Activated T-cell treated with anti-CD3 and anti-CD28 coated beads for 24 hours (primary cell): Measurements from ENCODE around the gene KRT74.

Source experiments
- DNase-seq: peaks from one replicate; pipeline ENCODE4 v3.0.0-alpha.2; 2020; ENCODE audit warnings: low read depth

KRT74 gene

GRCh38 chr12:52537101-52537500, 36.5 kb downstream of the KRT74 start:
- no peak for DNase-seq

GRCh38 chr12:52535574-52535973, 38.1 kb downstream of the KRT74 start:
- DNase-seq, result no peak

- DNase-seq, result no peak
Observed at GRCh38 chr12:52534482-52534881, 39.2 kb downstream of the KRT74 start.

GRCh38 chr12:52533686-52534470, 39.8 kb downstream of the KRT74 start:
- DNase-seq, result no peak

GRCh38 chr12:52532636-52533035, 41.0 kb downstream of the KRT74 start:
- no peak for DNase-seq

- DNase-seq, result no peak
Observed at GRCh38 chr12:52531566-52532300, 41.9 kb downstream of the KRT74 start.

GRCh38 chr12:52530905-52531304, 42.7 kb downstream of the KRT74 start:
- DNase-seq, result no peak

- DNase-seq, result no peak
Observed at GRCh38 chr12:52530366-52530765, 43.3 kb downstream of the KRT74 start.

GRCh38 chr12:52529846-52530245, 43.8 kb downstream of the KRT74 start:
- DNase-seq, result no peak

- DNase-seq, result no peak
Observed at GRCh38 chr12:52529417-52529816, 44.2 kb downstream of the KRT74 start.

- DNase-seq, result no peak
Observed at GRCh38 chr12:52528641-52529143, 45.0 kb downstream of the KRT74 start.

GRCh38 chr12:52527121-52527800, 46.4 kb downstream of the KRT74 start:
- DNase-seq, result no peak

- DNase-seq, result no peak
Observed at GRCh38 chr12:52526511-52526951, 47.1 kb downstream of the KRT74 start.

GRCh38 chr12:52525661-52526499, 47.8 kb downstream of the KRT74 start:
- no peak for DNase-seq

- DNase-seq, result no peak
Observed at GRCh38 chr12:52524898-52525591, 48.6 kb downstream of the KRT74 start.

- no peak for DNase-seq
Observed at GRCh38 chr12:52524241-52524897, 49.3 kb downstream of the KRT74 start.

GRCh38 chr12:52523824-52524223, 49.8 kb downstream of the KRT74 start:
- DNase-seq, result no peak

- no peak for DNase-seq
Observed at GRCh38 chr12:52522346-52523011, 51.2 kb downstream of the KRT74 start.

- no peak for DNase-seq
Observed at GRCh38 chr12:52521568-52522266, 51.9 kb downstream of the KRT74 start.
